ENCODE results near the gene SAFB2. TPM values are rescaled to one million over a fixed set of nuclear protein-coding genes. Genes with fewer than 3 reads are reported as not detected.

The SAFB2 gene
- total RNA-seq = 104 and 106 TPM in 2 replicates

DNA sequence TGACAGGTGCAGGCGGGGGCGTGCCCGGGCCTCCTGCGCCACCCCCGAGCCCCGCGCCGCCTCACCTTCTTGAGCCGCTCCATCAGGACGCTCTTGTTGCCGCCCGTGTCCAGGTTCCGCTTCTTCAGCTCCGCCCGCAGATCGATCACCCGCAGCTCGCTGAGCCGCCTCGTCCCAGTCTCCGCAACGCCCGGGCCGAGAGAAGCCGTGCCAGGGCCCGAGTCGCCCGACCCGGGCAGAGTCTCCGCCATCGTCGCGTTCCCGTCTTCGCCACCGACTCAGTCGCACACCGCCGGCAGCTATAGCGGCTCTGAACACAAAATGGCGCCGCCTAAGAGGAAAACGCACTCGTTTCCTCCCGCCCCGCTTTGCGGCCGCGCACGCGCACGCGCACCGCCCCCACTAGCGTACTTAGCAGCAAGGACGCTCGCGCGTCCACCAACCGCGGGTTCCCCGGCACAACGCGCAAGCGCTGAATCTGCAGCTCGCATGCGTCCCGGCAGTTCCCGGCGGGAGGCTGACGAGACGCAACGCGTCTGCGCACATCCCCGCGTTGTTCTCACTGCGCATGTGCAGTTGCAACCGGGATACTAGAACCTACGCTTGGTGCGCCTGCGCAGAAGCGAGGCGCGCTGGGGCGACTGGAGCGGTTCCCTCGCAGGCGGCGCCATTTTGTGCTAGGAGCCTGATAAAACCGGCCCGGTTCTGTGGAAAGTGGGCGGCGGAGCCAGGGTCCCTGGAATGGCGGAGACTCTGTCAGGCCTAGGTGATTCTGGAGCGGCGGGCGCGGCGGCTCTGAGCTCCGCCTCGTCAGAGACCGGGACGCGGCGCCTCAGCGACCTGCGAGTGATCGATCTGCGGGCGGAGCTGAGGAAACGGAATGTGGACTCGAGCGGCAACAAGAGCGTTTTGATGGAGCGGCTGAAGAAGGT, at the start of gene SAFB2, which contains the start of gene SAFB:
Gene SAFB2, minus strand, starts transcription at position 312 of the 932 bp plus-strand sequence. Its CDS starts 61 bp downstream, at position 251.
Gene SAFB, plus strand, starts transcription at position 619 of the 932 bp plus-strand sequence. Its CDS starts 123 bp downstream, at position 742.
- peak; percentile 100 for DNase-seq (ENCODE audit: low spot score)
- Mint-ChIP-seq H3K36me3 (ENCODE audit: low read depth) (peaks cover 61% of the 10 kb centered on the region), H3K4me1 (ENCODE audit: low read depth) (peaks cover 63% of the 10 kb centered on the region), H3K9me3 (no peaks in the 10 kb centered on the region), H3K27me3 (ENCODE audit: insufficient read depth) (peaks cover 3% of the 10 kb centered on the region), H3K27ac (peak within 1 kb of the TSS; percentile 100), H3K4me3 (peak within 1 kb of the TSS; percentile 100)
- intact Hi-C loops (cut with micrococcal nuclease) = loop anchor here (1.0 to 10.0 kb wide), 6 partner anchors 58 to 802 kb away; partner anchors contain the start of genes CATSPERD, DUS3L, KHSRP and LONP1

DNA sequence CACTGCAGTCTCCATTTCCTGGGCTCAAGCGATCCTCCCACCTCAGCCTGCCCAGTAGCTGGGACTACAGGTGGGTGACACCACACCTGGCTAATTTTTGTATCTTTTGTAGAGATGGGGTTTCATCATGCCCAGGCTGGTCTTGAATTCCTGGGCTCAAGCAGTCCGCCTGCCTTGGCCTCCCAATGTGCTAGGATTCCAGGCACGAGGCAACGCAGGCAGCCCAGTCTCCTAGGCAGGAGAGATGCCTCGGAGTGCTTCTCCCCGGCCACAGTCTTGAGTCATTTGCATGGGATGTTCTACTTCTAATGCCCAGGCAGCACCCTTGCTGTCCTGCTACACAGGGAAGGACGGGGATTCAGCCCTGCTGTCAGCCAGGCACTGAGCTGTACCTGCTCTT, 49.0 kb upstream of the SAFB2 start:
- intact Hi-C loops (cut with micrococcal nuclease) = no loop called here

DNA sequence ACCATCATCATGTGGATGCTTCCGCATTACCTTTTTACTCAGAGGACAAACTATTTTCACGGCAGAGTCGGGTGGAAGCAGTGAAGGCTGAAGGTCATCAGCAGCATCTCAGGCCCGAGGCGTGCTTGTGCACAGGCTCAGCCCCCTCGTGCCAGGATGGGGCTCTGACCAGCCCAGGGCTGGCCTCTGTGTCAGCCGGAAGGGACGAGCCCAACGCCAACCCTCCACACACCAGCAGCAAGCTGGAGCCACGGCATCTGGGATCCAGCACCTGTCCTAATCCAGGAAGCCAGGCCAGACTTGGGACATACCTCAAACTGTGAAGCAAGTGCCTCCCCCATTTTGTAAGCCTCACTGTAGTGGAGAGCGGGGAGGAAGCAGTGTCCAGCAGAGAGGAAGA, 46.6 kb upstream of the SAFB2 start:
- peaks cover 10% of the 10 kb centered on the region for H3K4me1 Mint-ChIP-seq (ENCODE audit: low read depth)
- H3K27me3 Mint-ChIP-seq (ENCODE audit: insufficient read depth) = no peaks in the 10 kb centered on the region
- peaks cover 48% of the 10 kb centered on the region for H3K36me3 Mint-ChIP-seq (ENCODE audit: low read depth)
- no peak overlapping the region for H3K4me3 Mint-ChIP-seq
- no peak for DNase-seq (ENCODE audit: low spot score)
- no peak overlapping the region for H3K27ac Mint-ChIP-seq
- intact Hi-C loops (cut with micrococcal nuclease) = no loop called here
- H3K9me3 Mint-ChIP-seq = no peaks in the 10 kb centered on the region

More for the DNA sequence above, 49.0 kb upstream of the SAFB2 start:
- no peaks in the 10 kb centered on the region for H3K9me3 Mint-ChIP-seq
- H3K27ac Mint-ChIP-seq = no peak overlapping the region
- no peak overlapping the region for H3K4me3 Mint-ChIP-seq
- no peaks in the 10 kb centered on the region for H3K4me1 Mint-ChIP-seq (ENCODE audit: low read depth)
- H3K36me3 Mint-ChIP-seq (ENCODE audit: low read depth) = peaks cover 35% of the 10 kb centered on the region
- no peak for DNase-seq (ENCODE audit: low spot score)
- no peaks in the 10 kb centered on the region for H3K27me3 Mint-ChIP-seq (ENCODE audit: insufficient read depth)

DNA sequence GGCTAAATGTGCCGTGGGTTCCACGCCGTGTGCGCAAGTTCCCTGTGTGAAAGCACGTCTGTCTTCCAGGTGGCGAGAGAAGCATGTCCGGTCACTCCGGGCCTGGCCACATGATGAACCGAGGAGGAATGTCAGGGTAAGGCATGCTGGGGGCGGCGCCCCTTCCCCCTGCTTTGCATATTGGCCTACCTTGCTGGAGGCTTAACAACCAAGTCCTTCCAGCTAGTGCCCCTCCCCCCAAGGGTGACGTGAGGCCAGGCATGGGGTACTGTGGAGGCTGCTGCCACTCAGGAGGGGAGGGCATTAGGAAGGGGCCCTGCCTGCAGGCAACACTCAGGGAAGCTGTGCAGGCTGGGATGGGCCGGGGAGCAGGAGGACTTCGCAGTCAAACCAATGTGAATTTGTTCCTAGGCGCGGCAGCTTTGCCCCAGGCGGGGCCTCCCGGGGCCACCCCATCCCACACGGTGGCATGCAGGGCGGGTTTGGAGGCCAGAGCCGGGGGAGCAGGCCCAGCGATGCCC, 45.2 kb upstream of the SAFB2 start:
- Mint-ChIP-seq H3K27me3 (ENCODE audit: insufficient read depth) (no peaks in the 10 kb centered on the region), H3K9me3 (no peaks in the 10 kb centered on the region), H3K27ac (no peak overlapping the region), H3K36me3 (ENCODE audit: low read depth) (peaks cover 45% of the 10 kb centered on the region), H3K4me3 (no peak overlapping the region), H3K4me1 (ENCODE audit: low read depth) (peaks cover 10% of the 10 kb centered on the region)
- intact Hi-C loops (cut with micrococcal nuclease) = no loop called here
- DNase-seq (ENCODE audit: low spot score) = no peak

DNA sequence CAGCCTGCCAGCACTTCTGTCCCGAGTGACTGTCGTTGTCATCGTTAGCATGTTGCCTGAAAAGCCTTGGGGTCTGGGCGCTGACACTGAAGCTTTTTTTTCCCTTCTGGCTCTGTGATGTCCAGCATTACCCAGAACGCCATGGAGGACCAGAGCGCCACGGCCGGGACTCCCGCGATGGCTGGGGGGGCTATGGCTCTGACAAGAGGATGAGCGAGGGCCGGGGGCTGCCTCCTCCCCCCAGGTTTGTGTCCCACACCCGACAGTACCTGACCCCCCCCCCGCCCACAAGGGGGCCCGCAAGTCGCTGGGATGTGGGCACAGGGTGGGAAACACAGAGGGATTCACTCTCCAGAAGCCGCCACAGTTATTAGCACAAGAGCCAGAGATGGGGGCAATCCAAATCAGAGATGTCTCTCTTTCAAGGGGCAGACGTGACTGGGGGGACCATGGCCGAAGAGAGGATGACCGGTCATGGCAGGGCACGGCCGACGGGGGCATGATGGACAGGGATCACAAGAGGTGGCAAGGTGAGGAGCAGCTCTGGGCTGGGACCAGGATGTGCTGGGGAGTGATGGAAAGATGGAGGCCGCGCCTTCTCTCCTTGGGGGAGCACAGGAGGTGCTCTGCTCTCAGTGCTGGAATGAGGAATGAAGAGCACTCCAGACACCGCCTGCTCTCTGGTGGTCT, 44.5 kb upstream of the SAFB2 start:
- no peak overlapping the region for H3K4me3 Mint-ChIP-seq
- peaks cover 10% of the 10 kb centered on the region for H3K4me1 Mint-ChIP-seq (ENCODE audit: low read depth)
- H3K36me3 Mint-ChIP-seq (ENCODE audit: low read depth) = peaks cover 45% of the 10 kb centered on the region
- intact Hi-C loops (cut with micrococcal nuclease) = no loop called here
- H3K9me3 Mint-ChIP-seq = no peaks in the 10 kb centered on the region
- no peak for DNase-seq (ENCODE audit: low spot score)
- H3K27ac Mint-ChIP-seq = peak overlapping the region; percentile 77
- H3K27me3 Mint-ChIP-seq (ENCODE audit: insufficient read depth) = no peaks in the 10 kb centered on the region

DNA sequence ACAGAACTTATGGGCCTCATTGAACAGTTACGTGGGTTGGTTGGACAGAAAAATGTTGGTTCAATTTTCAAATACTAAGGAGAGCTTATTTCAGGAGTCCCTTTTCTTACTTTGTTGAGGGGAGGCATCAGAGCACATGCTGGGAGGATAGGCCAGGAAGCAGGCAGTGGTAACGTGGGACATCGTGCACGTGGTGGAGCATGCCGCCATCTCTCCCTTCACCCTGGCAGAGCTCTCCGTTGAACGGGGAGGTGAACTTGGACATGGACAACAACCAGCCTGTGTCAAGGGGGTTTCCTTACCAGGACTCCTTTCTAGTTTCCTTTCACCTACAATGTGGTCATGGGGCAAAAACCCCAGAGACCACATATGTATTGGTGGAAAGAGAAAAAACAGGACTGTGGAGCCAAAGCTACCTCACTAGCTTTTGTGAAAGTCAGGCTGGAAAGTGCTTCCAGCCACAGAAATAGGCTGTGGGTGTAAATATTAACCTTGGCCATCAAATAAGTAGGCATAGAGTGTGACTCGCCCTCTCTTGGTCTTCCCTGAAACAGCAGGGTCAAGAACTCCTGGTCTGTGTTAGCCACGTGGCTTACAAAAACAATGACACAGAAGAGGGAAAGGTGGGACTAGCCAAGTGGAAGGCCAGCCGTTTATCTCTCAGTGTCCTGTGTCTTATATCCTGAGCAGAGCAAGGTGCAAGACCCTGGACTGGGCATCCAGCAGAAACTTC, 43.4 kb upstream of the SAFB2 start:
- Mint-ChIP-seq H3K36me3 (ENCODE audit: low read depth) (peaks cover 46% of the 10 kb centered on the region), H3K9me3 (no peaks in the 10 kb centered on the region), H3K27ac (peak overlapping the region; percentile 64), H3K4me1 (ENCODE audit: low read depth) (peaks cover 10% of the 10 kb centered on the region), H3K27me3 (ENCODE audit: insufficient read depth) (no peaks in the 10 kb centered on the region), H3K4me3 (no peak overlapping the region)
- intact Hi-C loops (cut with micrococcal nuclease) = no loop called here
- no peak for DNase-seq (ENCODE audit: low spot score)

DNA sequence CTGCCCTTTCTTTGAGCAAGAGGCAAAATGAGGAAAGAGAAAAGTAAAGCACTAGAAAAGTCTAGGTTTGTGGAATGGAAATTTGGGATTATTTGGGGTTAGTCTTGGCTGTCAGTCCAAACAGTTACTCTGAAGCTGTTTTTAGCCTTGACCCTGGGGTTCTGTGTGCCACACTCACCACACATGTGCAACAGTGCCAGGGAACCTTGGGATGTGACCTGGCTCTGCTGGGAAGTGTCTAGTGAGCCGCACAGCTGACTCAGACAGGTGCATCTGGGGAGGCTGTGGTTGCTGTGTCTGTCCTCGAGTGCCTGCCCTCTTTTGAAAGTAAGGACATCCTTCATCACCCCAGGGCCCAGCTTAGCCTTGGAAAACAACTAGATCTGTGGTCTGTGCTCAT, 41.9 kb upstream of the SAFB2 start:
- Mint-ChIP-seq H3K36me3 (ENCODE audit: low read depth) (peaks cover 47% of the 10 kb centered on the region), H3K27ac (no peak overlapping the region)

DNA sequence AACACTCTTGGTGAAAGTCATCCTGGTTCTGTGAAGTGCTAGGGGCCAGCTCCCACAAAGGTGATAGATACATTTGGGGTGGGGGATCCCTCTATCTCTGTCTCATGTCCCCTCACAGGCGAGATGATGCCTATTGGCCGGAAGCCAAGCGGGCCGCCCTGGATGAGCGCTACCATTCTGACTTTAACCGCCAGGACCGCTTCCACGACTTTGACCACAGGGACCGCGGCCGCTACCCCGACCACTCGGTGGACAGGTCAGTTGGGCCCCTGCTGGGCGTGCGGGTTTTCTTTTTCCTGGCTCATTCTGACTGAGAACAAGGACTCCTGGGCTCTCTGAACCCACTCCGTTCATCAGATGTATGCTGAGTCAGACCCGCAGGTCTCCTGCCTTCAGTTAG, 41.3 kb upstream of the SAFB2 start:
- Mint-ChIP-seq H3K27ac (no peak overlapping the region), H3K27me3 (ENCODE audit: insufficient read depth) (no peaks in the 10 kb centered on the region), H3K9me3 (no peaks in the 10 kb centered on the region), H3K4me3 (no peak overlapping the region), H3K36me3 (ENCODE audit: low read depth) (peaks cover 43% of the 10 kb centered on the region), H3K4me1 (ENCODE audit: low read depth) (peaks cover 10% of the 10 kb centered on the region)
- no peak for DNase-seq (ENCODE audit: low spot score)
- intact Hi-C loops (cut with micrococcal nuclease) = no loop called here

More for the DNA sequence above, 41.9 kb upstream of the SAFB2 start:
- Mint-ChIP-seq H3K4me1 (ENCODE audit: low read depth) (peaks cover 10% of the 10 kb centered on the region), H3K27me3 (ENCODE audit: insufficient read depth) (no peaks in the 10 kb centered on the region), H3K4me3 (no peak overlapping the region), H3K9me3 (no peaks in the 10 kb centered on the region)
- intact Hi-C loops (cut with micrococcal nuclease) = no loop called here
- DNase-seq (ENCODE audit: low spot score) = no peak

DNA sequence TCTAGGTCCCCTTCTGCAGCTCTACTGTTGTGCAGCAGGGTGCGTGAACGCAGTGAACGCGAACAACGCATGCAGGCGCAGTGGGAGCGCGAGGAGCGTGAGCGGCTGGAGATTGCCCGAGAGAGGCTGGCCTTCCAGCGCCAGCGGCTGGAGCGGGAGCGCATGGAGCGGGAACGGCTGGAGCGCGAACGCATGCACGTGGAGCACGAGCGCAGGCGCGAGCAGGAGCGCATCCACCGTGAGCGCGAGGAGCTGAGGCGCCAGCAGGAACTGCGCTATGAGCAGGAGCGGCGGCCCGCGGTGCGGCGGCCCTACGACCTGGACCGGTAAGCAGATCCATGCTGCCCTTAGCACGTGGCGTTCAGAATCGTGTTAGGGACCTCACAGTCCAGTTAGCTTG, 38.9 kb upstream of the SAFB2 start:
- peaks cover 40% of the 10 kb centered on the region for H3K36me3 Mint-ChIP-seq (ENCODE audit: low read depth)
- intact Hi-C loops (cut with micrococcal nuclease) = no loop called here
- no peak overlapping the region for H3K4me3 Mint-ChIP-seq
- H3K27me3 Mint-ChIP-seq (ENCODE audit: insufficient read depth) = no peaks in the 10 kb centered on the region
- H3K4me1 Mint-ChIP-seq (ENCODE audit: low read depth) = peaks cover 10% of the 10 kb centered on the region
- DNase-seq (ENCODE audit: low spot score) = no peak
- H3K9me3 Mint-ChIP-seq = no peaks in the 10 kb centered on the region
- H3K27ac Mint-ChIP-seq = no peak overlapping the region

DNA sequence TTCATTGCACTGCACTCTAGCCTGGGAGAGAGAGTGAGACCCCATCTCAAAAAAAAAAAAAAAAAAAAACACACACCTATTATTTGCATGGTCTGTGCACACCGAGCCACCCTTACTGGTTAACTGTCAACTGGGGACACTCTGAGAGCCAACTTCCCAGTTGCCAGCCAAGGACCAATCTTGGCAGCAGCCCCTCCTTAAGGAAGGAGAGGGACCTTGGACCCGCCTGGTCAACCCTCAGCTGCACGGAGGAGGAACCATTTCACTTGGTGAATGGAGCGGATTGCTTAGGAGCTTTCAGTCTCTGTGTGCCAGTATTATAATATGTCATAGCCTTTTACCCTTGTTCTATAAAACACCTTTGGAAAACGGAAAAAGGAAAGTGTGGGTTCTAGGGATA, 32.8 kb upstream of the SAFB2 start:
- Mint-ChIP-seq H3K27ac (no peak overlapping the region), H3K4me1 (ENCODE audit: low read depth) (no peaks in the 10 kb centered on the region), H3K9me3 (no peaks in the 10 kb centered on the region), H3K36me3 (ENCODE audit: low read depth) (peaks cover 46% of the 10 kb centered on the region), H3K27me3 (ENCODE audit: insufficient read depth) (no peaks in the 10 kb centered on the region), H3K4me3 (no peak overlapping the region)
- intact Hi-C loops (cut with micrococcal nuclease) = no loop called here
- DNase-seq (ENCODE audit: low spot score) = no peak

DNA sequence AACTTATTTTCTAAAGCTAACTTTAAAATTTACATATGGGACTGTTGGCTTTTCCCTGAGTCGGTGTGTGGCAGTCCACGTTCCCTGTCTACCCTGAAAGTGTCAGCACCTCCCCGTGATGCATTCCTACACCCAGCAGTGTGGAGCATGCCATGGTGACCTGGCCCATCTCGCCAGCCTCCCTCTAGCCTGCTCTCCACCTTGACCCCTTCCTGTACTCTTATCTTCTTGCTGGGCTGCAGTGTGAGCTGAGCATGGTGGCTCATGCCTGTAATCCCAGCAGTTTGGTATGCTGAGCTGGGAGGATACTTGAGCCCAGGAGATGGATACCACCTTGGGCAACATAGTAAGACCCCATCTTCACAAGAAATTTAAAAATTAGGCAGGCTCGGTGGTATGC, 32.4 kb upstream of the SAFB2 start:
- DNase-seq (ENCODE audit: low spot score) = no peak
- H3K27ac Mint-ChIP-seq = no peak overlapping the region
- no peaks in the 10 kb centered on the region for H3K27me3 Mint-ChIP-seq (ENCODE audit: insufficient read depth)
- no peak overlapping the region for H3K4me3 Mint-ChIP-seq
- no peaks in the 10 kb centered on the region for H3K9me3 Mint-ChIP-seq
- peaks cover 49% of the 10 kb centered on the region for H3K36me3 Mint-ChIP-seq (ENCODE audit: low read depth)
- intact Hi-C loops (cut with micrococcal nuclease) = no loop called here
- H3K4me1 Mint-ChIP-seq (ENCODE audit: low read depth) = no peaks in the 10 kb centered on the region

DNA sequence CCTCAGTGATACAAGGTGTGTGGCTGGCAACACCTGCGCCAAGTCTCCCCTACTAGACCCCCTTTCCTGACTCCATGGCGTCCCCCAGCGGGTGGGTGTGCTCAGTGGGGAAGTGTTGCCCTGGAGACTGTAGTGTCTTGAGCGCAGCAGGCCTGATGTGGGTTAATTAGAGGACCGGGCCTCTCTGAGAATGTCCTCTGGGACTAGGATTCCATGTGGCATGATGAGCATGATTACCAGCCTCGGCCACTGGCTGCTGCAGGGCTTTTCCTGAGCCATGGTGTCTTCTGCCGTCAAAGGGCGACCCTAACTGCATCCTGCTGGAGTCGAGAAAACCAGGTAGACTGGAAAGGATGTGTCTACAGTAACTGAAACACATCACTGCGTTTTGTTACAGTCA, 29.7 kb upstream of the SAFB2 start:
- H3K4me1 Mint-ChIP-seq (ENCODE audit: low read depth) = no peaks in the 10 kb centered on the region
- no peaks in the 10 kb centered on the region for H3K9me3 Mint-ChIP-seq
- no peak overlapping the region for H3K27ac Mint-ChIP-seq
- peaks cover 58% of the 10 kb centered on the region for H3K36me3 Mint-ChIP-seq (ENCODE audit: low read depth)
- DNase-seq (ENCODE audit: low spot score) = no peak
- H3K4me3 Mint-ChIP-seq = no peak overlapping the region
- intact Hi-C loops (cut with micrococcal nuclease) = no loop called here
- no peaks in the 10 kb centered on the region for H3K27me3 Mint-ChIP-seq (ENCODE audit: insufficient read depth)
